GM19452 (cell line): Measurements from ENCODE around the gene SEMA4C.

Experiments
- ATAC-seq: cut with Tn5 transposase; IDR thresholded peaks from one replicate; pipeline ENCODE4 v1.9.1; 2021; ENCODE audit not compliant: unreplicated experiment

SEMA4C gene

DNA sequence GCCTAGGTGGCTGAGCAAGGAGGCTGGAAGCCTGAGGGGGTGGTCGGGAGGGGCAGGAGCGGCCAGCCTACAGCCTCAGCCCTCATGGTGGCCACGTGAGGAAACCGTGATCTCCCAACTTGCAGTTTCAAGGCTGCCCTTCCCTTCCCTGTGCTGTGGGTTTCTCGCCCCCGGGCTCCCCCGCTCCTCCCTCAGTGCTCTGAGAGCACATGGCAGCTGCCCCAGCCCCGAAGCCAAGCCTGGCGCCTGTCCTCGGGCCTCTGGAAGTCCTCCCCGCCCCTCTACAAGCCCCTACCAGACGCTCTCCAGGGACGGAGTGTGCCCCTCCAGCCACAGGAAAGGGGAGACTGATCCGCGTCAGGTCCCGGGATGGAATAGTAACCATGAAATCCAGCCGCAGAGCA lies 25.5 kb downstream of the SEMA4C start:
- ATAC-seq = no peak

DNA sequence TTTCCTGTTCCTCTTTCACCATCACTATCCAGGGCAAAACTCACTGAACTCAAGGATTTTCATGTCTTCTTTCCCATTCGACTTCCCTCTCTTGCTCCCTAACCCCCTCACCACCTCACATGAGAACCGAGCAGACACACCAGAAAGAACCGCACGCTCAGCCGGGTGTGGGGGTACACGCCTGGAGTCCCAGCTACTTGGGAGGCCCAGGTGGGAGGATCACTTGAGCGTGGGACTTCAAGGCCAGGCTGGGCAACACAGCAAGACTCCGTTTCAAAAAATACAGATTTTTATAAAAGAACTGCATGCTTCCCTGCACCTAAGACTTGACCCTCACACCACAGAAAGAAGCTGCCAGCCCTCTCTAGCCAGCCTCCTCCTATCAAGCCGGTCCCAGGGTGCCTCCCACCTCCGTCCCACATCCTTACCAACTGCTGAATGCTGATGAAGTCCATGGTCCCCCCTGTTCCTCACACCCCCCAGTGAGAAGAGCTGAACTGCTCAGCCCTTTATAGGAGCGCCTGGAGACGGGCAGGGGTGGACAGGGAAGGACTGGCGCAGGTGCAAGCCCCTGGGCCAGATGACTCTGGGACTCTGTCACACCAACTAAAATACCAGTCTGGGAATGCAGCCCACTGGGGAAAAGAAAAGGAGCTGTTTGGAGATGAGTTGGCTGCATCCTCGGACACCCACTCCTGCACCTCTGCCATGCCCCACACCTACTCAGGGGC lies 26.2 kb downstream of the SEMA4C start, which contains the start of gene ANKRD23:
TSS of gene ANKRD23 (minus strand) at position 484 of the 731 bp plus-strand sequence. CDS start at position 455, 29 bp downstream.
- ATAC-seq = no peak

DNA sequence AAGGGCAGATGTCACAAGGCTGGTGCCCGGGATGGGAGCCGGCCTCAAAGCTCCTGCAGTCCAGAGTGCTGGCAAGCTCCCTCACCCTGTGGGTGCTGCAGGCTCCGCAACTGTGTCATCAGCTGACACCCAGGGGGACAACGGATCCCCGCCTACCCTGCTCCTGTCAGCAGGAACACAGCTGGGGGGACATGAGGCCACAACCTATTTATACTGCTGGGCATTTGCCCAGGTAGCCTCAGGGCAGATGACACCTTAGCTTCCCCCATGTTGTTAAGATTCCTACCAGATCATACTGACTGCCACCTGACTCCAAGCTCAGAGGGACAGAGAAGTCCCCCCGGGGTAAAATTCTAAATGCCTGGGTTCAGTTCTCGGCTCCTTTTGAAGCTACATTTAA lies 27.3 kb downstream of the SEMA4C start:
- ATAC-seq = no peak

DNA sequence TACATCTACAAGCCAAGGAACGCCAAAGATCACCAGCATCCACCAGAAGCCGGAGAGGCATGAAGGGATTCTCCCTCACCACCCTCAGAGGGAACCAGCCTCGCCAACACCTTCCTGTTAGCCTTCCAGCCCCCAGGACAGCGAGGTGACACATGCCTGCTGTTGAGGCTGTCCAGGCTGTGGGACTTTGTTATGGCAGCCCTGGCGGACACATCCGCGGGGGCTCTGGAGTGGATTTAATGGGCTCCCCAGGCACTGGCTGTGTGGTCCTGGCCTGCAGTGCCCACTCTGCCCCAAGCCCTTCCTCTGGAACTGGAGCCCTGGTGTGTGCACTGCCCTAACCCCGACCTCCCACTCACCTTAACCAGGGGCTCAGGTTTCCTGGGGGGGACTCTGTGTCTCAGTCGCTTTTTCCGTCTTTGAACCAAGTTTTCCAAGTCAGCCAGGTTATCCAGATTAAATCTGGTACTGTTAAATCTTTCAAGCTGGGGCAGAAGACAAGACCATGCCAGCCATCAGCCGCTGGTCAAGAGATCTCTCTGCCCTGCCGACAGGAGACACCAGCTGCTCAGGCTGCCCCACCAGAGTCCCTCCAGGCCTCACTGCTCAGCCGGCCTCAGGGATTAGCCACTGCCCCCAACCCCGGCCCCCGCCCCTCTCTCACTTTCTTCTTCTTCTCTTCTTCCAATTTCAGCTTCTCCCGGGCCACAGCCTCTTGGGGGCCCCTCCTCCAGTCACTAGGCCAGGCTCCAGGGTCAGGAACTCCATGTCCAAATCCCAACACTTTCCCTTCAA lies 28.0 kb downstream of the SEMA4C start:
- ATAC-seq = no peak

DNA sequence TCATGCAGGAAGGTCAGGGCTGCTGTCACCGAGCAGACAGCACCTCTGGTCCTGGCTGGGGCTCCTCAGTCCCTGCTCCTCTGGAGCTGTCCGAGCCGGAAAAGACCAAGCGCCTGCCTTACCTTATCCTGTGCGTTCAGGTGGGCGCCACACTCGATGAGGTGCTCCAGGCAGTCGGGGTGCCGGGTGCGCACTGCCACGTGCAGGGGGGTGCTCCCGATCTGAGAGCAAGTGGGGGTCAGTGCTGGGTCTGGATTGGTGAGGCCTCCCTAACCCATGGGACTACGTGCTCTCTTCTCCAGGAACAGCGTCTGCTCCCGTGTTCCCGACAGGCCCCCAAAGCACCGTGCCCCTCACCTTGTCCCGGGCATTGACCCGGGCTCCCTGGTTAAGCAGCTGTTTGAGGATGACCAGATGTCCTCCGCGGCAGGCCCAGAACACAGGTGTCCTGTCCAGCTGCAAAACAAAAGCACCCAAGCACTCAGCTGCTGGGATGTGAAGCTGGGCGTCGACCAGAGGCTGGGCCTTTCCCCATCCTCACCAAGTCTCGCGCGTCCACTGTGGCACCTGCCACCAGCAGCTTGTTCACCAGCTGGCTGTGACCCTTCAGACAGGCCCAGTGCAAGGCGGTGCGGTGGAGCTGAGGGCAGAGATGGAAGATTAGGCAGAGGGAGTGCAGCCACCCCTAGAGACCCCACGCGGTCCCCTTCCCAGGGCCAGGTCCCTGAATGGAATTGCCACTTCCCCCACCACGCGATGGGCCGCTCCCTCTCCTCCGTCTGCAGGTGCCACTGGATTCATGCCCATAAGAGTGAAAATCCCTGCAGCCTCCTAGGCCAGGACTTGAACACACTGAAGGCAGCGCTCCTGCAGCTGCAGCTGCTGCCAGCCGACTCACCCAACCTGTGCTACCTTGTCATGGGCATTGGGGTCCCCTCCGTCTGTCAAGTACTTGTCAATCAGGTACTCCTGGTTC lies 29.7 kb downstream of the SEMA4C start:
- ATAC-seq = no peak

DNA sequence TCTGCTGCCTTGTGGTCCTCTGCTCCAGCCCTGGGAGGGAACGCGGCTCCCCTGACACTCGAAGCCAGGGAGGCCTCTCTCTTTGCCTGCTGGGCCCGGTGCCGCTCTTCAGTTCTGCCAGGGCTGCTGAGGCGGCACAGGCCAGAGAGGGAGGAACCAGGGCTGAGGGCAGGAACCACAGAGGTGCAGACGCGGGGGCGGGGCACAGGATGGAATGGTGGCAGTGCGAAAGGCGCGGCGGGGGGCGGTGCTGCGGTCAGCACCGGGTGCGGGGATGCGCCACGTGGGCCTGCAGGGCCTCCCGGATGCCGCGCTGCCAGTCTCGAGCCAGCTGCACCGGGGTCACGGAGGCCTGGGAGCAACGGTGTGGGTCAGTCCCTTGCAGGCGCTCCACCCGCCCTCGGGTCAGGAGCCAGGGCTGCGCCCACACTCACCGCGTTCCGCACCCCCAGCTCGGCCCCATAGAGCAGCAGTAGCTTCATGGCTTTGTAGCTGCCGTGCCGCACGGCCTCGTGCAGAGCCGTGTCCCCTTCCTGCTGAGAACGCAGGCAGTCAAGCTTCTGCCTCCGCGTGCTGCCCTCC lies 30.5 kb downstream of the SEMA4C start:
- ATAC-seq = peak; percentile 70

DNA sequence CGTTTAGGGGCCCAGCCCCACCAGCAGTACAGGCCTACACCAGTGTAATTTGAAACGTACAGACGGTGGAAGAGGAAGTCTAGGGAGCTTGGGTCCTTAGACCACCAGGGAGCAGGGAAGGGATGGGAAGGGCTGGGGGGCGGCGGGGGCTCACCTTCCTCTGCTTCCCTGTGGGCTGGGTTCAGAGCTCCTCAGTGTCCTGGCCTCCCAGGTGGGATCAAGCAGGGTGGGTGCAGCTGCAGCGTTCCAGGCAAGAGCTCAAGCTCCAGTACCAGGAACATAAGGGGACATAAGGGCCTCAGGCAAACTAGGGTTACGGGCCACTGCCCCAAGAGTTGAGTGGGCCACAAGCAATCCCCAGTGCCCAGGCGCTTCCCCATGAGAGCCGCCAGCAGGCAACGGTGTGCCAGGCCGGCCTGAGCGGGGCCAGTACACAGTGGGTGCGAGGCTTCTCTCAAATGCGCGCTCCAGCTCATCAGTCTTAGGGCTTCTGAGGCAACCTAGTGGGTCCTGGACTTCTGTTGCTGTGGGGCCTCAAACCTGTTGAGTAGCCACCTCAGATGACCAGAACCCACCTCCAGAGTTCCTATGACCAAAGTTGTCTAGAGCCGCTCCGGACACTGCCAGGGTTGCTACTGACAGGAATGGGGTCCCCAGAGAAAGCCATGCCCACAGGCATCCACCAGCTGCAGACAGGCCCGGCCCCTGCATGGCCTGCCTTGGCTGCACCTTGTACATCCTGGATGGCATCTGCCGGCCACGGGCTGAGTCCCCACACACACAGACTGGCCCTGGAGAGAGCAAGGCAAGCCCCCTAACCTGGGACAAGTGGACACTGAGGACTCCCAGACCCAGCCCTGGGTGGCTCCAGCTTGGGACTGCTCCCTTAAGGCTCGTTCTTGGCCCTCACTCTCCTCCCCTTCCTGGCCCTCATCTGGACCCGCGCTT lies 31.3 kb downstream of the SEMA4C start:
- peak; percentile 25 for ATAC-seq

DNA sequence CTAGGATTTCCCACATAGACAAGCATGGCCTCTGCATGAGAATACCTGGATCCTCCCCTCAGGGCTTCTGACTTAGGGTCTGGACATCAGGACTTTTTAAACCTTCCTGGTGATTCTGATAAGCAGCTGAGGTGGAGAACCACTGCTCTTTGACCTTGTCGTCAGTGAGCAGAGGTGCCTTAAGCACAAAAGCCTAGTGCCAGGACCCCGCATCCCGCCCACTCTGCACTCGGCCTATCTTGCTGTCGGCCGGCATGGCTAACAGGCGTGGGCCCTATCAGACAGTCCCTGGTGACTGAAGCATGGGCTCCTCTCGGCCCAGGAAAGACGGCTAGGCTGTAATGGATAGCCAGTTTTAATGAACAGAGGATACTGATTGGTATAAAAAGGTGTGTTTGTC lies 32.3 kb downstream of the SEMA4C start:
- no peak for ATAC-seq

DNA sequence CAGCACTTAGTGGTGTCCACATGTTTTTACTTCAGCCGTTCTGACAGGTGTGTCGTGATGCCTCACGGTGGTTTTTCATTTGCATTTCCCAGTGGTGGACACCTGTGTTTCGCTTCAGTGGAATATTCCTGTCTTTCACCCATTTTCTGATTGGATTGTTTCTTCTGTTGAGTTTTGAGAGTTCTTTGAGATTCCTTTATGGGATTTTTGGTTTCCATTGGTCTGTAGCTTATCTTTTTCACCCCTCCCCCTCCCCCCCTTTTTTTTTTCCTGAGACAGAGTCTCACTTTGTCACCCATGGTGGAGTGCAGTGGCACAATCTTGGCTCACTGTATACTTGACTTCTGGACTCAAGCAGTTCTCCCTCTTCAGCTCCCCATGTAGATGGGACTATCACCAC lies 34.0 kb downstream of the SEMA4C start:
- ATAC-seq = no peak

DNA sequence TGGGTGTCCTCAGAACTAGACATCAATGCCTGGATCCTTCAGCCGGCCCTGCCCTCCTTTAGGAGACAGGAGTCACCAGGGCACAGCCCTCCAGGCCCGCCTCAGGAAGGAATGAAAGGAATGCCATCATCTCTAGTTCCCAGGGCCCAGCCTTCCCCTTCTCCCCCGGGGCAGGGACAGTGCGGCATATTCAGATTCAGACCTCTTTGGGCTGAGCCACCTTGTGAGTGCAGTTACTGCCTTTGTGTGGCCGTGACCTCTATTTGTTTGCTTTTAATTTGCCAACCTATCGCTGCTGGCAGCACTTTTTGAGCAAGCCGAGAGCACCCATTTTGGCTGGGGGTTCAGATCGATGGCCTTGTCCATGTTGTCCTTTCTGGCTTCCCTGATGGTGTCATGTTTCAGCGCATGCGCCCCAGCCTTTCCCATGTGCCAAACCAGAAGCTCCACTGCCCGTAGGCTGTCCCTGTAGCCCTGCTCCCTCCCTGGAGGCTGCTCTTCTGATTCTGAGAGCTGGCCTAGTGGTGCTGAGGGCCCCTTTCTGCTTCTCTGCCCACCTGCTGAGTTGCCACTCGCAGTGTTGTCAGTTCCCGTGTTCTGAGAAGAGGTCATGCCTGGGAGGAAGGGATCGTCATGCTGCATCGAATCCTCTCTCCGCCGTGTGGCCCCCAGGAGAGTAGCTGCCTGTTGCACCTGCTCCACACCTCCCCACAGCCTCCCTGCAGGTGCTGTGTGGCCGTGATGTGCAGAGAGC lies 36.9 kb downstream of the SEMA4C start:
- no peak for ATAC-seq

DNA sequence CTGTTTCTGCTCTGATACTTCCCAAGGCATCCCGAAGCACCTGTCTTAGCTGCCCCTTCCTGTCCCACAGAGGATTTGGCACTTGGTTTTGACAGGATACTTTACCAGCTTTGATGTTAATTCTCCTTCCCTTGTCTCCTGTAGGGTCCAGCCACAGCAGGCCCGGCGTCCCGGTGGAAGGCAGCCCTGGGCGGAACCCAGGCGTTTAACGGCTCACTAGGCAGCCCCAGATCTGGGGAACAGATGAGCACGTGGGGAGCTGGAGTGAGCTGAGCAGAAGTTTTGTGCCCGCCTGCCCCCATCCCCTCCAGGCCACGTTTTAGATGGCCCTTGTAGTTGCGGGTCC lies 37.5 kb downstream of the SEMA4C start:
- no peak for ATAC-seq

DNA sequence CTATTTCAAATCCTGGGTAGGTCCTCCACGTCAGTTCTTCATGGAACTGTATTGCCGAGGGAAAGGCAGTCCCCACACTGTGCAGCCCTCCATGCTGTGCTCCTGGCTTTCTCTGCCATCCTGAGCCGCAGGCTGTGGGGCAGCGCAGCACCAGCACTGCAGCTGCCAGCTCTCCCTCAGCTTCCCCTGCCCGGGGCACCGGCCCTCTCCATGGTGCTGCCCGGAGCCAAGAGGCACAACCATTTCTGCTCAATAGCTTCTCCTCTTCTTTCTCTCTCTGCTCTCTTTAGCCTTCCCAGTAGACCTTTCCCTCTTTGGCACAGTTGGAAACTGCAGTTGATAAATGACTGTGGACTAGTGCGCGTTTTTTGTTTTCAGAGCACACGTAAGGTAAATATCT lies 38.2 kb downstream of the SEMA4C start:
- no peak for ATAC-seq

DNA sequence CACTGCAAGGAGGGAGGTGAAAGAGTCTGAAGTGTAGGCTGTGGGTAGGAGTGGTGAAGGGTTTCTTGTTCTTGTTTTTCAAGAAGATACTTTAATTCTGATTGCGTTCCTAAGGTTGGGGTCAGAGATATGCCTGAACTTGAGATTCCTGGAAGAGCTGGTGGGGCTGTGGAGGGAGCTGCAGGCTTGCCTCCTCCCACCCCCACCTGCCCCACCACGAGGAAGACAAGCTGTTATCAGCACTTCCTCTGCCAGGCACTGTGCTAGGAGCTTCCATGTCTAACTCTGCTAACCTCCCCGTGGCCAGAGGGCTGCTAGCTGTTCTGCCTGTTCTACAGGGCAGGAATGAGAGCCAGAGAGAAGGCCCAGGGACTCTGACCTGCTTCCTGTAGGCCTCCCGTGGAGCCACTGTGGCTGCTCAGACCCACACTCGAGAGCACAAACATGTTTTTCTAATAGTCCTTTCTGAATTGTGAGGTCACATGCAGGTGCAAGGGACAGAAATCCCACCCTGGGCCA lies 39.8 kb downstream of the SEMA4C start:
- ATAC-seq = no peak

DNA sequence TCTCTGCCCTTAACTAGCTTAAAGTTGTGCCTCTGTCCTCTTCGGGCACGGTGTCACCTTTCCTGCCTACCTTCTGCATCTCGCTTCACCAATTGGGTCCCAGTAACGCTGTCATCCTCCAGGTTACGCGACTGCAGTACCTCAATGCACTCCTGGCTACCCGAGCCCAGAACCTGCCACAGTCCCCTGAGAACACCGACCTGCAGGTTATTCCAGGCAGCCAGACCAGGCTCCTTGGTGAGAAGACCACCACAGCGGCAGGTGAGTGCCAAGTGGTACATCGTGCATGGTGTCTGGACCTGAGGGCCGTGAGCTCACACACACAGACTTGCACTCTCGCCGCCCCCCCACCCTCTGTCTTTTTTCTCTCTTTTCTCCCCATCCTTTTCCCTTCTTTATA lies 41.0 kb downstream of the SEMA4C start:
- ATAC-seq = no peak

DNA sequence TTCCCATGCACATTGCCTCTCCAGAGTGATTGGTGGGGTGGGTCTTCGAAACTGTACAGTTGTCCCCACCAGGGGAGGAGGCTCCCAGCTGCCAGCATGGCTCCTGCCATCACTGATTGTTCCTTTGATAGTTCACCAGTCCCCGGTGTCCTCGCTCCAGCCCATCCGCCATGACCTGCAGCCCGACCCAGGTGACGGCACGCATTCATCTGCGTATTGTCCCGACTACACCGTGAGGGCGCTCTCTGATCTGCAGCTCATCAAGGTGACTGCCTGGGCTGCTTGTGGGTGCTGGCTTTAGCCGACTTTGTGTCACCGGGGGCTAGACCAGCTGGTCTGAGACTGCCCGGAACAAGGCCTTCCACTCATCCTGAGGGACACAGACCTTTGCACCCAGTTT lies 41.4 kb downstream of the SEMA4C start:
- ATAC-seq = no peak

DNA sequence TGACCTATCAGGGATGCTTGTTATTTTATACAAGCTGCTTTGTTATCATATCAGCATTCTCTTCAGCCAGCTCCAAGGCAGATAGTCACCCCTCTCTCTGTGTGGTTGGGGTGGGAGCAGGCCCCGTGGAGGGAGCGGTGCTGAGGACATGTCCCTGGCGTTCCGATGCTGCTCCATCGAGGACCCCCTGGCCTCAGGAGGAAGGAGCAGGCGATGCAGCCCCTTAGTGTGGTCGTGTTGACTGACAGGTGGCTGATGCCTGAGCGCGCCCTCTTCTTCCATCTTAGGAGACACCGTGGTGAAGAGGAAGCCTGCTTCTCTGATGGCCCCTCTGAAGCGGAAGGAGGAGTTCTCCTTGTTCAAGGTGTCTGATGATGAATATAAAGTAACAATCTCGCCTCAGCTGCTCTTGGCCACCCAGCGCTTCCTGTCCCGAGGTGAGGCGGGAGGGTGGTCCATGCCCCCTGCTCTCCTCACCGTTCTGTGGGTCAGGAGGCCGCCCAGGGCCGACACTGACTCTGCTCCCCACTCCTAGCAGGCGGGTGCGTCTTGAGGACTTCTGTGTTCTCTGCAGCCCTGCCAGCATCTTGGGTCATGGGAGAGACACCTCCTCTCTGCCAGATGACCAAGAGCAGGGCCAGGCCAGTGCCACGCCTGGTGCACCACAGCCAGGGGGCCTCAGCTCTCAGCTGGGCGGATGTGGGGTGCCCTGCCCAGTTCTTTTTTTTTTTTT lies 43.2 kb downstream of the SEMA4C start:
- ATAC-seq = no peak

DNA sequence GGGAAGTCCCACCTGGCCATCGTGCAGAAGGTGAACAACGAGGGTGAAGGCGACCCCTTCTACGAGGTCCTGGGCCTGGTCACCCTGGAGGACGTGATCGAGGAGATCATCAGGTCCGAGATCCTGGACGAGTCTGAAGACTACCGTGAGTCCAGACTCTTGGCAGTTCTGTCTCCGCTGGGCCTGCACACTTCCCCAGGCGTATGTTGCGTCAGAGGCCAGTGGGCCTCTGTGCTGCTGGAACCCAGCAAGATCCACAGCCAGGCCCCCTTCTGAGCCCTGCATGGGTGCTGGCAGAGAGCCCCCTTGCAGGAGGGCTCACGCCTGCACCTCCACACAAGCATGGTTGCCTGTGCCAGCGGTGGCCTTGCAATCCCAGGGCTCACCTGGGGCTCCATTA lies 44.8 kb downstream of the SEMA4C start:
- ATAC-seq = no peak
